Left renal cortex interstitium (tissue), 4 donors: Measurements from ENCODE around the gene MDH2. TPM values are rescaled to one million over a fixed set of nuclear protein-coding genes. Genes with fewer than 3 reads are reported as not detected.
"Not testable (repeated sequence)": the region's sequence is repeated elsewhere in the genome, so short reads cannot be mapped to it uniquely, and the experiment has no call there.

Experiments used
- DNase-seq, 4 donors: peaks; one replicate each; pipeline ENCODE4 v3.0.0-alpha.2; 2013; ENCODE audit warnings: low read depth in 4 of 4, low spot score in 2 of 4, missing footprints in 1 of 4
- polyA plus RNA-seq, 4 donors: library from polyadenylated mRNA; unstranded; fragments of 120-200 nt; gene quantifications; one replicate each; pipeline ENCODE4 v1.2.1, GENCODE V29; 2013; ENCODE audit not compliant: insufficient read length in 4 of 4

The MDH2 gene
- polyA plus RNA-seq, 4 donors: 214 to 239 (median 219) TPM

GRCh38 chr7:76106893-76107292 lies 59.0 kb downstream of the MDH2 start:
- DNase-seq: no peak

- DNase-seq: peak in 1 of 4 donors; percentile 4
Observed at GRCh38 chr7:76108540-76109233, 60.8 kb downstream of the MDH2 start.

- not testable (repeated sequence) for DNase-seq
Observed at GRCh38 chr7:76113042-76113630, 65.2 kb downstream of the MDH2 start.

- DNase-seq: not testable (repeated sequence)
Observed at GRCh38 chr7:76114742-76115141, 66.8 kb downstream of the MDH2 start.

Other genes with a start within 250 kb of the MDH2 start
- 1 to 10 TPM in 1 of 4 donors, not detected in 3; 1.6 TPM for gene CCL24, start 234.3 kb upstream of the MDH2 start, polyA plus RNA-seq
- 10 to 100 TPM; 60.6 to 73.9 (median 68.7) TPM for gene RHBDD2, start 169.1 kb upstream of the MDH2 start, polyA plus RNA-seq
- 10 to 100 TPM; 55.3 to 75.3 (median 69.5) TPM for gene POR, start 133.0 kb upstream of the MDH2 start, polyA plus RNA-seq
- gene TMEM120A, start 53.5 kb upstream of the MDH2 start, polyA plus RNA-seq: 10 to 100 TPM; 54.7 to 63.6 (median 57.4) TPM
- gene STYXL1, start 106 bp upstream of the MDH2 start, polyA plus RNA-seq: 10 to 100 TPM; 35.9 to 54.2 (median 44.4) TPM
- 1 to 10 TPM; 1.0 to 2.3 (median 1.7) TPM for gene SRRM3, start 153.8 kb downstream of the MDH2 start, polyA plus RNA-seq